KMS-11 (cell line): Measurements from ENCODE around the gene PTPRN2.

ENCODE experiments used
- H2AFZ ChIP-seq: fragments of 200-600 bp; sonication (generic); 2 replicates; pipeline ENCODE4 v1.6.1; 2016; ENCODE audit warnings: antibody characterized with exemption, mixed run types, low read depth
- H3K27ac ChIP-seq: fragments of 200-600 bp; sonication (generic); 2 replicates; pipeline ENCODE4 v1.6.1; 2016; ENCODE audit warnings: mild to moderate bottlenecking, mixed run types
- H3K27me3 ChIP-seq: fragments of 200-600 bp; sonication (generic); 2 replicates; pipeline ENCODE4 v1.6.1; 2017; ENCODE audit warnings: mild to moderate bottlenecking, low read depth, mixed run types, moderate library complexity; ENCODE audit not compliant: insufficient read depth
- H3K36me3 ChIP-seq: fragments of 200-600 bp; sonication (generic); 2 replicates; pipeline ENCODE4 v1.6.1; 2017; ENCODE audit warnings: mild to moderate bottlenecking, mixed run types; ENCODE audit not compliant: insufficient read depth
- H3K4me1 ChIP-seq: fragments of 200-600 bp; sonication (generic); 2 replicates; pipeline ENCODE4 v1.6.1; 2016; ENCODE audit warnings: mild to moderate bottlenecking, low read depth, mixed run types; ENCODE audit not compliant: poor library complexity, severe bottlenecking
- H3K4me2 ChIP-seq: fragments of 200-600 bp; sonication (generic); 2 replicates; pipeline ENCODE4 v1.7.0; 2016; ENCODE audit warnings: mild to moderate bottlenecking, mixed run types
- H3K4me3 ChIP-seq: fragments of 200-600 bp; sonication (generic); IDR thresholded peaks from 2 replicates; pipeline ENCODE4 v1.6.1; 2017; ENCODE audit warnings: low read depth, low read length, mixed read lengths; ENCODE audit not compliant: insufficient read depth
- H3K79me2 ChIP-seq: fragments of 200-600 bp; sonication (generic); 2 replicates; pipeline ENCODE4 v1.6.1; 2016; ENCODE audit warnings: low read depth, mixed run types; ENCODE audit not compliant: insufficient read depth
- H3K9ac ChIP-seq: fragments of 200-600 bp; sonication (generic); 2 replicates; pipeline ENCODE4 v1.6.1; 2016; ENCODE audit warnings: mild to moderate bottlenecking, mixed run types
- H4K20me1 ChIP-seq: fragments of 200-600 bp; sonication (generic); 2 replicates; pipeline ENCODE4 v1.6.1; 2016; ENCODE audit warnings: mild to moderate bottlenecking, mixed run types; ENCODE audit not compliant: insufficient read depth
- CTCF ChIP-seq: fragments of 200-600 bp; sonication (generic); conservative IDR thresholded peaks from 2 replicates; pipeline ENCODE4 v1.6.1; 2017; ENCODE audit warnings: low read depth, mild to moderate bottlenecking, antibody characterized with exemption, low read length, moderate library complexity, mixed read lengths

The PTPRN2 gene

GRCh38 chr7:157874208-157874816, 713.3 kb downstream of the PTPRN2 start:
- H3K4me3 ChIP-seq = no peak overlapping the region
- no peak overlapping the region for H3K27ac ChIP-seq
- no peak overlapping the region for H3K4me2 ChIP-seq
- no peak overlapping the region for H2AFZ ChIP-seq
- H3K27me3 ChIP-seq = no peaks in the 10 kb centered on the region
- no peaks in the 10 kb centered on the region for H3K4me1 ChIP-seq
- H3K79me2 ChIP-seq = no peaks in the 10 kb centered on the region
- no peak for TF ChIP-seq CTCF
- H3K36me3 ChIP-seq = no peaks in the 10 kb centered on the region
- H4K20me1 ChIP-seq = no peaks in the 10 kb centered on the region
- H3K9ac ChIP-seq = no peak overlapping the region

GRCh38 chr7:157873664-157874063, 714.0 kb downstream of the PTPRN2 start:
- Histone ChIP-seq H3K79me2 (no peaks in the 10 kb centered on the region), H3K27me3 (no peaks in the 10 kb centered on the region), H3K4me3 (no peak overlapping the region), H3K27ac (no peak overlapping the region), H3K4me1 (no peaks in the 10 kb centered on the region), H3K36me3 (no peaks in the 10 kb centered on the region), H3K4me2 (no peak overlapping the region), H2AFZ (no peak overlapping the region), H4K20me1 (no peaks in the 10 kb centered on the region), H3K9ac (no peak overlapping the region)
- no peak for TF ChIP-seq CTCF

- Histone ChIP-seq H3K4me3 (no peak overlapping the region), H4K20me1 (no peaks in the 10 kb centered on the region), H3K4me2 (no peak overlapping the region), H3K4me1 (no peaks in the 10 kb centered on the region), H3K79me2 (no peaks in the 10 kb centered on the region), H2AFZ (no peak overlapping the region), H3K27ac (no peak overlapping the region), H3K9ac (no peak overlapping the region), H3K36me3 (no peaks in the 10 kb centered on the region), H3K27me3 (no peaks in the 10 kb centered on the region)
- no peak for TF ChIP-seq CTCF
These were observed 714.4 kb downstream of the PTPRN2 start for GRCh38 chr7:157873181-157873580.

- H2AFZ ChIP-seq = no peak overlapping the region
- no peaks in the 10 kb centered on the region for H3K4me1 ChIP-seq
- H3K27ac ChIP-seq = no peak overlapping the region
- H3K4me2 ChIP-seq = no peak overlapping the region
- H3K9ac ChIP-seq = no peak overlapping the region
- H3K79me2 ChIP-seq = no peaks in the 10 kb centered on the region
- TF ChIP-seq CTCF = no peak
- no peaks in the 10 kb centered on the region; the same call in 1 of the 2 replicates for H3K27me3 ChIP-seq
- no peaks in the 10 kb centered on the region for H4K20me1 ChIP-seq
- no peaks in the 10 kb centered on the region for H3K36me3 ChIP-seq
- no peak overlapping the region for H3K4me3 ChIP-seq
These were observed 715.2 kb downstream of the PTPRN2 start for GRCh38 chr7:157872447-157872846.
